WTC11 (cell line): Measurements from ENCODE around the gene MCM7. TPM values are rescaled to one million over a fixed set of nuclear protein-coding genes. Genes with fewer than 3 reads are reported as not detected.

Experiments used
- ATAC-seq: fragments of 200-7000 bp; cut with Tn5 transposase; 2 replicates; pipeline ENCODE4 v1.10.0; 2021; ENCODE audit warnings: mild to moderate bottlenecking, moderate library complexity
- CTCF ChIA-PET: fragments of 300-600 bp; sonication (Branson Sonifier 250); formaldehyde crosslinking; loops from one replicate; lab custom pipeline; 2021; ENCODE audit warnings: antibody characterized with exemption; lab: Charles Lee
- POLR2A ChIA-PET: fragments of 350-600 bp; sonication (Branson Sonifier 250); formaldehyde crosslinking; loops from one replicate; lab custom pipeline; 2021; ENCODE audit warnings: antibody characterized with exemption; lab: Charles Lee
- DNase-seq: peaks from one replicate; pipeline ENCODE4 v3.0.0; 2021; ENCODE audit warnings: low spot score
- H3K27ac Mint-ChIP-seq: 2 replicates; pipeline ENCODE4 v1.8.0; 2021; ENCODE audit warnings: mixed read lengths
- H3K27me3 Mint-ChIP-seq: 2 replicates; pipeline ENCODE4 v1.8.0; 2021; ENCODE audit warnings: low read depth, mild to moderate bottlenecking, moderate library complexity, mixed read lengths
- H3K36me3 Mint-ChIP-seq: 2 replicates; pipeline ENCODE4 v1.8.0; 2021; ENCODE audit warnings: mixed read lengths
- H3K4me1 Mint-ChIP-seq: 2 replicates; pipeline ENCODE4 v1.8.0; 2022; ENCODE audit warnings: mixed read lengths
- H3K4me3 Mint-ChIP-seq: 2 replicates; pipeline ENCODE4 v1.8.0; 2021; ENCODE audit warnings: mild to moderate bottlenecking, moderate library complexity, mixed read lengths
- H3K9me3 Mint-ChIP-seq: 2 replicates; pipeline ENCODE4 v1.8.0; 2021; ENCODE audit warnings: mixed read lengths
- EMX1 ChIP-seq: fragments of 250-450 bp; sonication (Bioruptor Pico); IDR thresholded peaks from 2 replicates; pipeline ENCODE4 v1.8.0; 2021; ENCODE audit warnings: mild to moderate bottlenecking
- ETV6 ChIP-seq: sonication (generic); formaldehyde crosslinking; IDR thresholded peaks from 2 replicates; pipeline ENCODE4 v1.8.1; 2022; ENCODE audit warnings: mild to moderate bottlenecking, missing genetic modification reagents
- GTF2I ChIP-seq: fragments of 250-450 bp; sonication (Bioruptor Pico); conservative IDR thresholded peaks from 2 replicates; pipeline ENCODE4 v1.4.0; 2021; ENCODE audit warnings: mild to moderate bottlenecking
- total RNA-seq: library from RNA; stranded (reverse); gene quantifications from 3 replicates; pipeline ENCODE4 v1.2.3, GENCODE V29; 2021
- TF ChIP-seq, protein P1 (sequence below): sonication (generic); formaldehyde crosslinking; IDR thresholded peaks from 2 replicates; pipeline ENCODE4 v1.8.0; 2023; ENCODE audit warnings: mild to moderate bottlenecking, missing genetic modification reagents
- TF ChIP-seq, protein P2 (sequence below): sonication (generic); formaldehyde crosslinking; IDR thresholded peaks from 2 replicates; pipeline ENCODE4 v1.8.0; 2022; ENCODE audit warnings: missing genetic modification reagents
- TF ChIP-seq, protein P3 (sequence below): sonication (generic); formaldehyde crosslinking; IDR thresholded peaks from 2 replicates; pipeline ENCODE4 v1.8.0; 2022; ENCODE audit warnings: mild to moderate bottlenecking, missing genetic modification reagents
- TF ChIP-seq, protein P4 (sequence below): sonication (generic); formaldehyde crosslinking; IDR thresholded peaks from 2 replicates; pipeline ENCODE4 v1.8.1; 2022; ENCODE audit warnings: mild to moderate bottlenecking, missing genetic modification reagents, moderate library complexity, borderline replicate concordance

The MCM7 gene
- total RNA-seq, 1 experiment from 2014 or later, result 351 TPM

DNA sequence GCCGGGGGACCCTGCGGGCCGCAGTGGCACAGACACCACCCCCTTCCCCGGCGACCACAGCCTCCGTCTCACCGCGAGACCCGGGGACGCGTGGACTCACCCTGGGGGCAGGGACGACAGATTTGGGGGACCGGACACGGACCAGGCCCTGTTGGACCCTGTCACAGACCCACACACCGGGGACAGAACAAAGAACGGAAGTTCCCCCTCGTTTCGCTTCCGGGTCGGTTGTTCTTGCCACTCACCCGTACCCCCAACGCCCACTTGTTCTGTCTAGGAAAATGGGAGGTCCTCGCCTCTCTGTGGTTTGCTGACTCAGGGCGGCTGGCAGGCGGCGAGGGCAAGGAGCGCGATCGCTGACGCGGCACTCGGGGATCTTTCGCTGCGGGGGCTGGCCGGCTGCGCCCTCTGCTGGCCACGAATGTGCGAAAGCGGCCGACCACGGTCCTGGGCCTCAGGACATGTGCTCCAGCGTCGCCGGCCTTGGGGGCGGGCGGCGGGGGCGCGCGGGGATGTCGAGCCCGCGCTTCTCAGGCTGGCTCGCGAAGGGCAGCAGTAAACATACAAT is 19.6 kb downstream of the MCM7 start, which contains the start of gene ZNF3 (continued):
- TF ChIP-seq ETV6 (CRISPR knock-in tag) (peak; percentile 85), GTF2I (CRISPR knock-in tag) (no peak)
- TF ChIP-seq, protein P1, sequence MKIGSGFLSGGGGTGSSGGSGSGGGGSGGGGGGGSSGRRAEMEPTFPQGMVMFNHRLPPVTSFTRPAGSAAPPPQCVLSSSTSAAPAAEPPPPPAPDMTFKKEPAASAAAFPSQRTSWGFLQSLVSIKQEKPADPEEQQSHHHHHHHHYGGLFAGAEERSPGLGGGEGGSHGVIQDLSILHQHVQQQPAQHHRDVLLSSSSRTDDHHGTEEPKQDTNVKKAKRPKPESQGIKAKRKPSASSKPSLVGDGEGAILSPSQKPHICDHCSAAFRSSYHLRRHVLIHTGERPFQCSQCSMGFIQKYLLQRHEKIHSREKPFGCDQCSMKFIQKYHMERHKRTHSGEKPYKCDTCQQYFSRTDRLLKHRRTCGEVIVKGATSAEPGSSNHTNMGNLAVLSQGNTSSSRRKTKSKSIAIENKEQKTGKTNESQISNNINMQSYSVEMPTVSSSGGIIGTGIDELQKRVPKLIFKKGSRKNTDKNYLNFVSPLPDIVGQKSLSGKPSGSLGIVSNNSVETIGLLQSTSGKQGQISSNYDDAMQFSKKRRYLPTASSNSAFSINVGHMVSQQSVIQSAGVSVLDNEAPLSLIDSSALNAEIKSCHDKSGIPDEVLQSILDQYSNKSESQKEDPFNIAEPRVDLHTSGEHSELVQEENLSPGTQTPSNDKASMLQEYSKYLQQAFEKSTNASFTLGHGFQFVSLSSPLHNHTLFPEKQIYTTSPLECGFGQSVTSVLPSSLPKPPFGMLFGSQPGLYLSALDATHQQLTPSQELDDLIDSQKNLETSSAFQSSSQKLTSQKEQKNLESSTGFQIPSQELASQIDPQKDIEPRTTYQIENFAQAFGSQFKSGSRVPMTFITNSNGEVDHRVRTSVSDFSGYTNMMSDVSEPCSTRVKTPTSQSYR (CRISPR knock-in tag), result no peak
- TF ChIP-seq, protein P2, sequence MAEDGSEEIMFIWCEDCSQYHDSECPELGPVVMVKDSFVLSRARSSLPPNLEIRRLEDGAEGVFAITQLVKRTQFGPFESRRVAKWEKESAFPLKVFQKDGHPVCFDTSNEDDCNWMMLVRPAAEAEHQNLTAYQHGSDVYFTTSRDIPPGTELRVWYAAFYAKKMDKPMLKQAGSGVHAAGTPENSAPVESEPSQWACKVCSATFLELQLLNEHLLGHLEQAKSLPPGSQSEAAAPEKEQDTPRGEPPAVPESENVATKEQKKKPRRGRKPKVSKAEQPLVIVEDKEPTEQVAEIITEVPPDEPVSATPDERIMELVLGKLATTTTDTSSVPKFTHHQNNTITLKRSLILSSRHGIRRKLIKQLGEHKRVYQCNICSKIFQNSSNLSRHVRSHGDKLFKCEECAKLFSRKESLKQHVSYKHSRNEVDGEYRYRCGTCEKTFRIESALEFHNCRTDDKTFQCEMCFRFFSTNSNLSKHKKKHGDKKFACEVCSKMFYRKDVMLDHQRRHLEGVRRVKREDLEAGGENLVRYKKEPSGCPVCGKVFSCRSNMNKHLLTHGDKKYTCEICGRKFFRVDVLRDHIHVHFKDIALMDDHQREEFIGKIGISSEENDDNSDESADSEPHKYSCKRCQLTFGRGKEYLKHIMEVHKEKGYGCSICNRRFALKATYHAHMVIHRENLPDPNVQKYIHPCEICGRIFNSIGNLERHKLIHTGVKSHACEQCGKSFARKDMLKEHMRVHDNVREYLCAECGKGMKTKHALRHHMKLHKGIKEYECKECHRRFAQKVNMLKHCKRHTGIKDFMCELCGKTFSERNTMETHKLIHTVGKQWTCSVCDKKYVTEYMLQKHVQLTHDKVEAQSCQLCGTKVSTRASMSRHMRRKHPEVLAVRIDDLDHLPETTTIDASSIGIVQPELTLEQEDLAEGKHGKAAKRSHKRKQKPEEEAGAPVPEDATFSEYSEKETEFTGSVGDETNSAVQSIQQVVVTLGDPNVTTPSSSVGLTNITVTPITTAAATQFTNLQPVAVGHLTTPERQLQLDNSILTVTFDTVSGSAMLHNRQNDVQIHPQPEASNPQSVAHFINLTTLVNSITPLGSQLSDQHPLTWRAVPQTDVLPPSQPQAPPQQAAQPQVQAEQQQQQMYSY (CRISPR knock-in tag), result no peak
- TF ChIP-seq, protein P3, sequence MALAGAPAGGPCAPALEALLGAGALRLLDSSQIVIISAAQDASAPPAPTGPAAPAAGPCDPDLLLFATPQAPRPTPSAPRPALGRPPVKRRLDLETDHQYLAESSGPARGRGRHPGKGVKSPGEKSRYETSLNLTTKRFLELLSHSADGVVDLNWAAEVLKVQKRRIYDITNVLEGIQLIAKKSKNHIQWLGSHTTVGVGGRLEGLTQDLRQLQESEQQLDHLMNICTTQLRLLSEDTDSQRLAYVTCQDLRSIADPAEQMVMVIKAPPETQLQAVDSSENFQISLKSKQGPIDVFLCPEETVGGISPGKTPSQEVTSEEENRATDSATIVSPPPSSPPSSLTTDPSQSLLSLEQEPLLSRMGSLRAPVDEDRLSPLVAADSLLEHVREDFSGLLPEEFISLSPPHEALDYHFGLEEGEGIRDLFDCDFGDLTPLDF (CRISPR knock-in tag), result peak; percentile 57; the same call in 1 of the 2 replicates

DNA sequence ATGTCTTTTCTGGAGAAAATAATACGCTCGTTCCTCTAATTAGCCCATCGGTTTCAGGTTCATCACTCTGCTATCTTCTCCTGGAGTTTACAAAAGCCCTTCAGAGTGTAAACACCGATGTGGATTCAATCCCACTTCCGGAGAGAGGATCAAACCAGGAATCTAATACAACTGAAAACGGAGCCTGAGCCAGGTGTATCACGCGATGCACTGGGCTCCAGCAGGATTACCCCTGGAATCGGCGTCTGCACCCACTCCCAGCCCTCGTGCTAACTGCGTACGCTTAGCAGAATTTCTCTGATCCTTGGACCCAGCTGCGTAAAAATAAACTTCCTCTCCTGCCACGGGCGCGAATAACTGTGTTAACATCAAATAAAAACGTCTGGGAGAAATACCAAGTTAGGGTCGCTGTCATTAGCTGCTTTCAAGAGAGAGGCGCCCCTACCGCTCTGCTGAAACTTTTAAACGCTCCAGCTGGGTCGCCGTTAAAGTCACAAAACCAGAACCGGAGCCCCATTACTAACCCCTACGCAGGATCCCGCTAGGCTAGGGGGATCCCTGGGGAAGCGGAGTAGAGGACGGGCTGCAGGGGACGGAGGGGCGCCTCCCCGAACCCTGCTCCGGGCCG is 20.2 kb downstream of the MCM7 start:
- no peaks in the 10 kb centered on the region; the same call in 1 of the 2 replicates for H3K27me3 Mint-ChIP-seq
- ATAC-seq (peak; percentile 7), DNase-seq (no peak)
- peaks cover 42% of the 10 kb centered on the region for H3K36me3 Mint-ChIP-seq
- H3K4me3 Mint-ChIP-seq, result peak overlapping the region; percentile 98
- peak overlapping the region; percentile 95 for H3K27ac Mint-ChIP-seq
- peaks cover 23% of the 10 kb centered on the region for H3K4me1 Mint-ChIP-seq
- 0 out of 2 replicates have a peak, but pooled peaks have one; percentile 31 for TF ChIP-seq EMX1 (CRISPR knock-in tag)
- TF ChIP-seq, protein P4, sequence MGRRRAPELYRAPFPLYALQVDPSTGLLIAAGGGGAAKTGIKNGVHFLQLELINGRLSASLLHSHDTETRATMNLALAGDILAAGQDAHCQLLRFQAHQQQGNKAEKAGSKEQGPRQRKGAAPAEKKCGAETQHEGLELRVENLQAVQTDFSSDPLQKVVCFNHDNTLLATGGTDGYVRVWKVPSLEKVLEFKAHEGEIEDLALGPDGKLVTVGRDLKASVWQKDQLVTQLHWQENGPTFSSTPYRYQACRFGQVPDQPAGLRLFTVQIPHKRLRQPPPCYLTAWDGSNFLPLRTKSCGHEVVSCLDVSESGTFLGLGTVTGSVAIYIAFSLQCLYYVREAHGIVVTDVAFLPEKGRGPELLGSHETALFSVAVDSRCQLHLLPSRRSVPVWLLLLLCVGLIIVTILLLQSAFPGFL (CRISPR knock-in tag), result no peak
- TF ChIP-seq, protein P2 (CRISPR knock-in tag), result 0 out of 2 replicates have a peak, but pooled peaks have one; percentile 17
- H3K9me3 Mint-ChIP-seq, result peaks cover 7% of the 10 kb centered on the region
- ChIA-PET POLR2A (interaction anchor here (3.7 kb wide), 1 partner anchor 20 kb away, joined by 56 read pairs; the partner anchor contains the start of genes AP4M1 and MCM7), CTCF (no interaction called here)
